Activated CD8-positive, alpha-beta T cell treated with anti-CD3 and anti-CD28 coated beads for 36 hours (primary cell): ENCODE measurements around the gene PTPRD. TPM values are rescaled to one million over a fixed set of nuclear protein-coding genes. Genes with fewer than 3 reads are reported as not detected.

Source experiments
- ATAC-seq: fragments of 200-7000 bp; cut with Tn5 transposase; one replicate; pipeline ENCODE4 v1.10.0; 2021; ENCODE audit warnings: mild to moderate bottlenecking, moderate library complexity
- CTCF ChIA-PET: fragments of 350-600 bp; sonication (Branson Sonifier 250); formaldehyde crosslinking; loops from one replicate; lab custom pipeline; 2021; ENCODE audit warnings: antibody characterized with exemption; lab: Charles Lee
- POLR2A ChIA-PET: fragments of 350-600 bp; sonication (Branson Sonifier 250); formaldehyde crosslinking; loops from one replicate; lab custom pipeline; 2021; ENCODE audit warnings: antibody characterized with exemption; lab: Charles Lee
- DNase-seq: peaks from one replicate; pipeline ENCODE4 v3.0.0-alpha.2; 2020
- H3K27ac Mint-ChIP-seq: one replicate; pipeline ENCODE4 v1.8.0; 2021; ENCODE audit warnings: mild to moderate bottlenecking, mixed read lengths
- H3K27me3 Mint-ChIP-seq: one replicate; pipeline ENCODE4 v1.8.0; 2021; ENCODE audit warnings: mixed read lengths
- H3K36me3 Mint-ChIP-seq: one replicate; pipeline ENCODE4 v1.8.0; 2021; ENCODE audit warnings: low read depth, mixed read lengths
- H3K4me1 Mint-ChIP-seq: one replicate; pipeline ENCODE4 v1.8.0; 2021; ENCODE audit warnings: low read depth, mixed read lengths
- H3K4me3 Mint-ChIP-seq: one replicate; pipeline ENCODE4 v1.8.0; 2021; ENCODE audit warnings: mild to moderate bottlenecking, moderate library complexity, mixed read lengths
- H3K9me3 Mint-ChIP-seq: one replicate; pipeline ENCODE4 v1.8.0; 2021; ENCODE audit warnings: mixed read lengths
- CTCF ChIP-seq: fragments of 200-600 bp; IDR thresholded peaks from one replicate; pipeline ENCODE4 v1.8.0; 2022; ENCODE audit warnings: antibody characterized with exemption, mild to moderate bottlenecking
- intact Hi-C: fragments of 100-400 bp; cut with micrococcal nuclease; formaldehyde crosslinking; loops from one replicate; pipeline ENCODE4 v1.10.0; 2022
- total RNA-seq, 2 experiments: library from RNA; stranded (reverse); gene quantifications; one replicate each; pipeline ENCODE4 v1.2.3, GENCODE V29; 2021

Gene PTPRD
- total RNA-seq, 2 experiments from 2014 or later: not detected

GRCh38 chr9:10254338-10254737 is 358.5 kb downstream of the PTPRD start:
- CTCF ChIA-PET: no interaction called here
- Mint-ChIP-seq H3K27me3 (no peaks in the 10 kb centered on the region), H3K4me1 (no peaks in the 10 kb centered on the region), H3K27ac (no peak overlapping the region), H3K9me3 (peaks cover 3% of the 10 kb centered on the region), H3K4me3 (no peak overlapping the region), H3K36me3 (no peaks in the 10 kb centered on the region)
- no peak for DNase-seq
- TF ChIP-seq CTCF: no peak
- intact Hi-C loops: no loop called here
- ATAC-seq: no peak
- POLR2A ChIA-PET: no interaction called here

GRCh38 chr9:10253341-10253740 is 359.5 kb downstream of the PTPRD start:
- Mint-ChIP-seq H3K36me3 (no peaks in the 10 kb centered on the region), H3K27me3 (no peaks in the 10 kb centered on the region), H3K4me3 (no peak overlapping the region), H3K4me1 (no peaks in the 10 kb centered on the region), H3K9me3 (peaks cover 3% of the 10 kb centered on the region), H3K27ac (no peak overlapping the region)
- ChIA-PET CTCF (no interaction called here), POLR2A (no interaction called here)
- ATAC-seq: no peak
- no peak for DNase-seq
- intact Hi-C loops: no loop called here
- TF ChIP-seq CTCF: no peak

DNA sequence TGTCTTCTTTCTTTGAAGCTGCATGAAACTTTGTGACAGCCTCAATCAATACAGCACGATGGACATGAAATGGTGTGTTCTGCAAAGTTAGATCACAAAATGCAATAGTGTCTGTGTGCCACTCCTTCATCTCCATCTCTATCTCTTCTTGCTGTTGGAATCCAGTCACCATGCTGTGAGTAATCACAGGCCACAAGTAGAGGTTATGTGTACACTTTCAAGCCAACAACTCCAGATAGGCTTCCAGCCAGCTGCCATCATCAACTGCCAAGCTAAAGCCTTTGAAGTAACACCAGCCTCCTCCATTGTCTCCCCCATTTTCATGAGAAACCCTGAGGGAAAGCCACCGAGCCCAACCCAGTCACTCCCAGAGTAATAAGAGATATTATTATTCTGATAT is 360.6 kb downstream of the PTPRD start:
- Mint-ChIP-seq H3K4me3 (no peak overlapping the region), H3K4me1 (no peaks in the 10 kb centered on the region), H3K27ac (no peak overlapping the region), H3K27me3 (no peaks in the 10 kb centered on the region), H3K9me3 (peaks cover 1% of the 10 kb centered on the region), H3K36me3 (no peaks in the 10 kb centered on the region)
- no peak for TF ChIP-seq CTCF
- CTCF ChIA-PET: no interaction called here
- POLR2A ChIA-PET: no interaction called here
- intact Hi-C loops: no loop called here
- DNase-seq (no peak), ATAC-seq (no peak)

DNA sequence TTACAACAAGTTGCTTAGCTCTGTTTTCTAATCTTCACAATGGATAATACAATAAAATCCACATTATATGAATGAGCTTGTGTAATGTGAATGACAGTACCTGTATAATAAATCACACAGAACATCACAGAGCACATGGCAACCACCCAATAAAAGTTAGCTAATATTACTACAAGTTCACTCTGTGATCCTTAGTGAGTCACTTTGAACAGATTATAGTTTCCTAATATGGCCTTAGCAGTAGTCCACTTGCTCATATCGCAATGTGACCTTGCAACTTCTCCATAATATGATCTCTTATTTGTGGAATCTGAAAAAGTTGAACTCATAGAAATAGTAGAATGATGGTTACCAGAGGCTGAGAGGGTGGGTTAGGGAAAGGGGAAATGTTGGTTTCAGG is 361.3 kb downstream of the PTPRD start:
- intact Hi-C loops: no loop called here
- POLR2A ChIA-PET: no interaction called here

GRCh38 chr9:10250219-10250618 is 362.6 kb downstream of the PTPRD start:
- no peak for ATAC-seq
- Mint-ChIP-seq H3K27me3 (no peaks in the 10 kb centered on the region), H3K27ac (no peak overlapping the region), H3K4me3 (no peak overlapping the region), H3K36me3 (no peaks in the 10 kb centered on the region), H3K4me1 (no peaks in the 10 kb centered on the region), H3K9me3 (peaks cover 6% of the 10 kb centered on the region)
- no peak for DNase-seq
- TF ChIP-seq CTCF: no peak
- intact Hi-C loops: no loop called here
- POLR2A ChIA-PET: no interaction called here
- CTCF ChIA-PET: no interaction called here

More for the DNA sequence above, 361.3 kb downstream of the PTPRD start:
- Mint-ChIP-seq H3K9me3 (peaks cover 1% of the 10 kb centered on the region), H3K27ac (no peak overlapping the region), H3K27me3 (no peaks in the 10 kb centered on the region), H3K4me3 (no peak overlapping the region), H3K36me3 (no peaks in the 10 kb centered on the region), H3K4me1 (no peaks in the 10 kb centered on the region)
- DNase-seq (no peak), ATAC-seq (no peak)
- no peak for TF ChIP-seq CTCF
- CTCF ChIA-PET: no interaction called here
